SJSA1 (cell line): Measurements from ENCODE around the gene PMS2. TPM values are rescaled to one million over a fixed set of nuclear protein-coding genes. Genes with fewer than 3 reads are reported as not detected.

Experiments
- total RNA-seq: library from RNA; depleted of rRNA; stranded (reverse); fragments of >200 nt; shearing (Covaris generic); gene quantifications from 2 replicates; pipeline ENCODE4 v1.2.3, GENCODE V29; 2014; rRNA removed

PMS2 gene
- total RNA-seq, 1 experiment from 2014 or later = 13.1 TPM

Other genes starting within 250 kb of the PMS2 start
- gene RNF216, start 227.4 kb downstream of the PMS2 start, total RNA-seq = 24.5 and 33.0 TPM in 2 replicates
- not detected in 2 replicates for gene OCM, start 128.3 kb downstream of the PMS2 start, total RNA-seq
- 62.9 and 80.1 TPM in 2 replicates for gene CCZ1, start 110.3 kb downstream of the PMS2 start, total RNA-seq
- gene RSPH10B, start 38.4 kb downstream of the PMS2 start, total RNA-seq = not detected in 2 replicates
- 95.7 and 98.1 TPM in 2 replicates for gene AIMP2, start 223 bp upstream of the PMS2 start, total RNA-seq
- gene ANKRD61, start 22.3 kb upstream of the PMS2 start, total RNA-seq = 0.42 TPM in 1 of 2 replicates, not detected in the other
- gene EIF2AK1, start 50.1 kb upstream of the PMS2 start, total RNA-seq = 81.1 and 134 TPM in 2 replicates
- 3.2 and 5.0 TPM in 2 replicates for gene USP42, start 95.9 kb upstream of the PMS2 start, total RNA-seq